NCI-H1436 treated with DMSO at 0.1 percent for 48 hours (cell line): Measurements from ENCODE around the gene GUCD1.
"Not testable (repeated sequence)": the region's sequence is repeated elsewhere in the genome, so short reads cannot be mapped to it uniquely, and the experiment has no call there.

Source experiments
- DNase-seq: peaks from one replicate; lab custom pipeline; 2025; lab: John Stamatoyannopoulos, UW

Gene GUCD1

GRCh38 chr22:24565077-24565476 lies 10.1 kb upstream of the GUCD1 start:
- DNase-seq: no peak

- no peak for DNase-seq
Observed at GRCh38 chr22:24564376-24565058, 9.6 kb upstream of the GUCD1 start.

GRCh38 chr22:24563246-24563645 lies 8.3 kb upstream of the GUCD1 start:
- no peak for DNase-seq

- DNase-seq: no peak
Observed at GRCh38 chr22:24559471-24559870, 4.5 kb upstream of the GUCD1 start.

- peak; percentile 90 for DNase-seq
Observed at GRCh38 chr22:24555165-24556039, 464 bp upstream of the GUCD1 start, which contains the start of gene SNRPD3. Gene SNRPD3, plus strand, starts transcription at chr22:24555999. Its CDS starts 1,676 bp downstream, at chr22:24557675.

- DNase-seq: no peak
Observed at GRCh38 chr22:24553597-24554312, 1.2 kb downstream of the GUCD1 start.

GRCh38 chr22:24552503-24553286 lies 2.2 kb downstream of the GUCD1 start:
- DNase-seq: peak; percentile 74

- DNase-seq: no peak
Observed at GRCh38 chr22:24550902-24551435, 4.0 kb downstream of the GUCD1 start.

GRCh38 chr22:24550028-24550901 lies 4.7 kb downstream of the GUCD1 start:
- DNase-seq: no peak

- DNase-seq: no peak
Observed at GRCh38 chr22:24548812-24549211, 6.1 kb downstream of the GUCD1 start.

- no peak for DNase-seq
Observed at GRCh38 chr22:24543679-24544243, 11.2 kb downstream of the GUCD1 start.

GRCh38 chr22:24543185-24543601 lies 11.7 kb downstream of the GUCD1 start:
- no peak for DNase-seq

- no peak for DNase-seq
Observed at GRCh38 chr22:24542641-24543040, 12.3 kb downstream of the GUCD1 start.

GRCh38 chr22:24541681-24542515 lies 13.0 kb downstream of the GUCD1 start:
- no peak for DNase-seq

- no peak for DNase-seq
Observed at GRCh38 chr22:24540470-24540869, 14.5 kb downstream of the GUCD1 start.

- no peak for DNase-seq
Observed at GRCh38 chr22:24536089-24536488, 18.8 kb downstream of the GUCD1 start.

- DNase-seq: no peak
Observed at GRCh38 chr22:24535348-24535747, 19.6 kb downstream of the GUCD1 start.

- DNase-seq: no peak
Observed at GRCh38 chr22:24532075-24532474, 22.9 kb downstream of the GUCD1 start.

- not testable (repeated sequence) for DNase-seq
Observed at GRCh38 chr22:24530968-24531367, 24.0 kb downstream of the GUCD1 start.
